HG02840 (cell line): ENCODE results near the gene PAH.

Experiments
- ATAC-seq: cut with Tn5 transposase; IDR thresholded peaks from one replicate; pipeline ENCODE4 v1.9.1; 2021; ENCODE audit warnings: mild to moderate bottlenecking, moderate library complexity, moderate number of reproducible peaks; ENCODE audit not compliant: unreplicated experiment, low FRiP score

PAH gene

GRCh38 chr12:102917026-102917787 lies at the start of gene PAH:
PAH (minus strand) TSS chr12:102917244; CDS start chr12:102917130, 114 bp downstream.
- ATAC-seq, result peak; percentile 50

- no peak for ATAC-seq
These were observed 49.3 kb upstream of the PAH start for GRCh38 chr12:102966200-102966863.

- no peak for ATAC-seq
These were observed 48.5 kb upstream of the PAH start for GRCh38 chr12:102965281-102966155.

- no peak for ATAC-seq
These were observed 47.8 kb upstream of the PAH start for GRCh38 chr12:102964872-102965271.

- no peak for ATAC-seq
These were observed 46.8 kb upstream of the PAH start for GRCh38 chr12:102963796-102964195.

GRCh38 chr12:102962986-102963385 lies 45.9 kb upstream of the PAH start:
- ATAC-seq, result no peak

- no peak for ATAC-seq
These were observed 45.5 kb upstream of the PAH start for GRCh38 chr12:102962532-102962931.

- ATAC-seq, result no peak
These were observed 44.4 kb upstream of the PAH start for GRCh38 chr12:102961466-102961855.

- ATAC-seq, result no peak
These were observed 43.9 kb upstream of the PAH start for GRCh38 chr12:102960766-102961465.

GRCh38 chr12:102959391-102959790 lies 42.3 kb upstream of the PAH start:
- ATAC-seq, result no peak

- no peak for ATAC-seq
These were observed 41.8 kb upstream of the PAH start for GRCh38 chr12:102958830-102959176.

- ATAC-seq, result no peak
These were observed 41.2 kb upstream of the PAH start for GRCh38 chr12:102958073-102958829.

GRCh38 chr12:102957339-102958050 lies 40.5 kb upstream of the PAH start, which contains the start of gene ASCL1:
ASCL1 (plus strand) TSS chr12:102957674; CDS start chr12:102958245, 571 bp downstream.
- ATAC-seq, result no peak

GRCh38 chr12:102956738-102957327 lies 39.8 kb upstream of the PAH start:
- no peak for ATAC-seq

- no peak for ATAC-seq
These were observed 39.1 kb upstream of the PAH start for GRCh38 chr12:102955926-102956737.

- ATAC-seq, result no peak
These were observed 37.1 kb upstream of the PAH start for GRCh38 chr12:102954134-102954533.

GRCh38 chr12:102953221-102953620 lies 36.2 kb upstream of the PAH start:
- ATAC-seq, result no peak

GRCh38 chr12:102951841-102952240 lies 34.8 kb upstream of the PAH start:
- ATAC-seq, result no peak
